SU-DHL-6 (cell line): ENCODE measurements around the gene B9D2.
"Not testable (repeated sequence)": the region's sequence is repeated elsewhere in the genome, so short reads cannot be mapped to it uniquely, and the experiment has no call there.

Source experiments
- CTCF ChIP-seq: fragments of 200-600 bp; sonication (generic); IDR thresholded peaks from one replicate; pipeline ENCODE4 v1.5.1; 2017; ENCODE audit warnings: antibody characterized with exemption, mild to moderate bottlenecking, low read length, moderate library complexity; ENCODE audit not compliant: insufficient read depth, poor library complexity, severe bottlenecking
- EZH2phosphoT487 ChIP-seq: fragments of 200-600 bp; sonication (generic), shearing (Covaris generic); conservative IDR thresholded peaks from 2 replicates; pipeline ENCODE4 v1.6.1; 2018; ENCODE audit warnings: mild to moderate bottlenecking, antibody characterized with exemption, low read length, moderate library complexity, mixed read lengths

DNA sequence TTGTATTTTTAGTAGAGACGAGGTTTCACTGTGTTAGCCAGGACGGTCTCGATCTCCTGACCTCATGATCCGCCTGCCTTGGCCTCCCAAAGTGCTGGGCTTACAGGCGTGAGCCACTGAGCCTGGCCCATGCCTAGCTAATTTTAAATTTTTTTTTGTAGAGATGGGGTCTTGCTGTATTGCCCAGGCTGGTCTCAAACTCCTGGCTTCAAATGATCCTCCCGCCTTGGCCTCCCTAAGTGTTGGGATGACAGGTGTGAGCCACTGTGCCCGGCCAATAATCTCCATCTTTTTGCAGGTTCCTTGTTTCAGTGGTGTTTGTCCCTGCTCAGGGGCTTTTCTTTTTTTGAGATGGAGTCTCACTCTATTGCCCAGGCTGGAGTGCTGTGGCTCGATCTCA is 17.6 kb upstream of the B9D2 start:
- not testable (repeated sequence) for TF ChIP-seq CTCF, EZH2phosphoT487
